COLO668 (cell line): ENCODE results near the gene HCRTR1.
"Not testable (repeated sequence)": the region's sequence is repeated elsewhere in the genome, so short reads cannot be mapped to it uniquely, and the experiment has no call there.

Source experiments
- DNase-seq: peaks from one replicate; lab custom pipeline; 2025; ENCODE audit not compliant: unreplicated experiment; lab: John Stamatoyannopoulos, UW

Gene HCRTR1

GRCh38 chr1:31581821-31582810 is 35.4 kb upstream of the HCRTR1 start:
- DNase-seq: no peak

GRCh38 chr1:31583082-31583994 is 34.2 kb upstream of the HCRTR1 start:
- DNase-seq: no peak

DNA sequence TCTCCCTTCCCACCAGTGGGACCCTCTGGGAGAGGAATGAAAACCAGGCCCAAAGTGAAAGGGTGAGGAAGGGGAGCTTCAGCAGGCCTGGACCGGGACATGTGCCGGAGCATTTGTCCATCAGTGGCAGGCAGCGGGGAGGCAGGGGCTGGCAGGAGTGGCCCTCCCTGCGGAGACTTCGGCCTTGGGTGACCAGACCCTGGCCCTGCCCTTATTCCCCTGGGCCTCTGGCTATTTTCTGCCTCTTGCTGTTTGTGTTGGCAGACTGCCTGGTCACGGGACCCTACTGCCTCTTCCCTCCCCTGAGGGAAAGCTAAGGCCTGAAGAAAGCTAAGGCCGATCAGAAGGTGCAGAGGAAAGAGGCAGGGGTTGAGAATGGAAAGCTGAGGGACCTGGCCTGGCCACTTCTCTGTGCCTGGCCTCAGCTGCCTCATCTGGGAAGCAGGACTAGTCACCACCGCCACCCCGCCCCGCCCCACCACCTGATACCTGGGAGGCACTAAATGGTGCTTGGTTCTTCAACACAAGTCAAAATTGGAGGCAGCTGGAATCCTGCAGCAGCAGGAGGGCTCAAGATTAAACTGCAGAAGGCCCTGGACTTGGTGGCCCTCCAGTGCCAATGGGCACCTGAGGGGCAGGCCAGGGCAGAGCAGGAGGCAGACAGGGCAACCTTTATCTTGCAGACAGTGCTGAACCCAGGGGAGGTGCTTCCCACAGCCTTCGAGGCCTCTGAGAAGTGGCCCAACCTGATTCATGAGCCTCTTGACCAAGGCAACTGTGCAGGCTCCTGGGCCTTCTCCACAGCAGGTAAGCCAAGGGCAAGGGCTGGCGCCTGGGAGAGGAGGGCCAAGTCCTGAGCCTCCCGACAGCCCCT is 33.3 kb upstream of the HCRTR1 start:
- peak; percentile 65 for DNase-seq

GRCh38 chr1:31584869-31585735 is 32.4 kb upstream of the HCRTR1 start:
- no peak for DNase-seq

GRCh38 chr1:31585736-31586365 is 31.6 kb upstream of the HCRTR1 start:
- no peak for DNase-seq

DNA sequence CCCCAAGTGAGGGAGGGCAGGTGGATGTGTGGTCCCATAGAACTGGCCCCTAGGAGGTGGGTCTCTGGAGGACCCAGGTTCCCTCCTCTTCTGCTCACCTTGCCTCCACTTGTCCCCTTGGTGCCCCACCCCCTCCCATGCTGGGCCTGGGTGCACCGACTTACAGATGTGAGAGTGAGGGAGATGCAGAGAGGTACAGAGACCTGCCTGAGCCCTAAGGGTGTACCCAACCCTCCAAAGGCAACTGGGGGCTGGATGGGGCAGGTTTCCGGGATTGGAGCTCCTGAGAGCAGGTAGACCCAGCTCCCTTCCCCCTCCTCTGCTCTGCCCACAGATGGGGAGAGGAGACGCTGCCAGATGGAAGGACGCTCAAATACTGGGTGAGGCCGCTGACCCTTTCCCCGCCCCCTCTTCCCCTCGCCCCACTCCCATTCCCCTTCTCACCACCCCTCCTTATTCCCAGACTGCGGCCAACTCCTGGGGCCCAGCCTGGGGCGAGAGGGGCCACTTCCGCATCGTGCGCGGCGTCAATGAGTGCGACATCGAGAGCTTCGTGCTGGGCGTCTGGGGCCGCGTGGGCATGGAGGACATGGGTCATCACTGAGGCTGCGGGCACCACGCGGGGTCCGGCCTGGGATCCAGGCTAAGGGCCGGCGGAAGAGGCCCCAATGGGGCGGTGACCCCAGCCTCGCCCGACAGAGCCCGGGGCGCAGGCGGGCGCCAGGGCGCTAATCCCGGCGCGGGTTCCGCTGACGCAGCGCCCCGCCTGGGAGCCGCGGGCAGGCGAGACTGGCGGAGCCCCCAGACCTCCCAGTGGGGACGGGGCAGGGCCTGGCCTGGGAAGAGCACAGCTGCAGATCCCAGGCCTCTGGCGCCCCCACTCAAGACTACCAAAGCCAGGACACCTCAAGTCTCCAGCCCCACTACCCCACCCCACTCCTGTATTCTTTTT is 30.8 kb upstream of the HCRTR1 start:
- DNase-seq: no peak

DNA sequence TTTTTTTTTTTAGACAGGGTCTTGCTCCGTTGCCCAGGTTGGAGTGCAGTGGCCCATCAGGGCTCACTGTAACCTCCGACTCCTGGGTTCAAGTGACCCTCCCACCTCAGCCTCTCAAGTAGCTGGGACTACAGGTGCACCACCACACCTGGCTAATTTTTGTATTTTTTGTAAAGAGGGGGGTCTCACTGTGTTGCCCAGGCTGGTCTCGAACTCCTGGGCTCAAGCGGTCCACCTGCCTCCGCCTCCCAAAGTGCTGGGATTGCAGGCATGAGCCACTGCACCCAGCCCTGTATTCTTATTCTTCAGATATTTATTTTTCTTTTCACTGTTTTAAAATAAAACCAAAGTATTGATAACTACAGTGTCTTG is 30.2 kb upstream of the HCRTR1 start:
- DNase-seq: not testable (repeated sequence)

DNA sequence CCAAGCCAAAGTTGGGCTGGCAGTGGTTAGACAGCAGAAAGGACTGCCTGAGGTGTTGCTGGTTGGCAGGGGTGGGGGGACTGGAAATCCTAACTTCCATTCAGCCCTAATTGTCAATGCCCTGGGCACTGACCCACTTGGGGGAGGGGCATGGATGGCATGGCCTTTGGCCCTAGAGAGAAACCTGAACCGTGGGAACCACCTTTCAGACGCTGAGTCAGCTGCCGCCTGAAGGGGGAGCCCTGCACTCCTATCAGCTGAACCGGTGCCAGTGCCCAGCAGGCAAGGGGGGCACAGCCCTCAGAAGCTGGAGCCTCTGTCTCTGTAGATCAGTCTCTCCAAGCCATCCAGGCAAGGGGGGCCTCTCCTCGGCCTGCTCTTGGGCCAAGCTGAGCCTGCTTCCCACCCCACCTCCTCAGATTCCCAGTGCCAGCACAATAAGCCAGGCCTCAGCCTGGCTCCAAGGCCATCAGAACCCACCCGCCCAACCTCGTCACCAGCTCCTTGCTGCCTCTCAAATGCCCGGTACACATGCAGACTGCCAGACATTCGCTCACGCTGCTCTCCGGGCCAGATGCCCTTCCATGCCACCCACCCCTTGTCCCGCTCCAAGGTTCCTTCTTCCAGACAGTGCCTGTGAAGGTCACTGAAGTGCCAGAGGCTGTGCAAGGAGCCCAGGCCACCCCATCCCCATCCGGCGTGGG is 29.6 kb upstream of the HCRTR1 start:
- peak; percentile 83 for DNase-seq

- DNase-seq: peak; percentile 58
Observed at GRCh38 chr1:31588751-31589515, 28.6 kb upstream of the HCRTR1 start.

DNA sequence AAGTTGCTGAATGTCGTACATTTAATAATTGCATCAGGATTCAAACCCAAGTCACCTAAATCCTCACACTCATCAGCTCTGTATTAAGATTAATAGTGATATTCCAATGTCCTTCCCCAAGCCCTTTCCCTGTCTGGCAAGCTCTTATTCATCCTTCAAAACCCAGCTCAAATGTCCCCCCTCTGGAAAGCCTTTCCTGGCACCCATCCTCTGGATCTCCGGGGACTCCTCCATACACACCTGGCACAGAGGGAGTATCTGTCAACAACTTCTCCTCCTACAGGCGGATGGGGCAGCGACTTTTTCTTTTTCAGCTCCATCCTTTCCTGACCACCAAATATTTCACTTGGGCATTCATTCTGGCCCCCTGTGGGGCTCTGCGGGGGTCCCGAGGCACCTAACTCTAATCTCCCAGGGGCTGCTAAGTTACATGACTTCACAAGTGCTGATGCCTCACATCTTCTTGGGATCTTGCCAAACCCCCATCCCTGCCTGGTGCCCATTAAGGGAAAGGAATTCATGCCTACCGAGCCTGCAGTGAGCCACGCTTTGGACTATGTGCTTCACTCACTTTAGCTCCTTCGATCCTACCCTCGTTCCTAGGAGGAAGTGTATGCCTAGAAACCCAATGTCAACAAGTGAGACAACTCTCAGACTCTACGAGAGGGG is 25.9 kb upstream of the HCRTR1 start:
- no peak for DNase-seq

DNA sequence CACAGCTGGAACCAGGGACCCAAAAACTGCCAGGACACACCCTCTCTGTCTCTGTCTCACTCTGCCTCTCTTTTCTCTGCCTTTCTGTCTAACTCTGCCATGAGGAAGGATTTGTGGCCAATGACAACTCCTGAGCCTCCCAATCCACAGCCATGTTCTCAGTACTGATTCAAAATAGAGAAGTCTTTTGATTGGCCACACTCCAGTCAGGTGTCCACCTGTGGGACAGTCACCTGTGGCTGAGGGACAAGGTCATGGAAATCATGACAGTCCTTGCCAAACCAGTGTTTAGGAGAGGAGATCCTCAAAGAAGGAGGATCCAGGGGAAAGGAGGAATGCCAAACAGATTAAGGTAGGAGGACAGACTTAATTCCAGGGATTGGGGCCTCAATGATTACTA is 25.4 kb upstream of the HCRTR1 start:
- no peak for DNase-seq

DNA sequence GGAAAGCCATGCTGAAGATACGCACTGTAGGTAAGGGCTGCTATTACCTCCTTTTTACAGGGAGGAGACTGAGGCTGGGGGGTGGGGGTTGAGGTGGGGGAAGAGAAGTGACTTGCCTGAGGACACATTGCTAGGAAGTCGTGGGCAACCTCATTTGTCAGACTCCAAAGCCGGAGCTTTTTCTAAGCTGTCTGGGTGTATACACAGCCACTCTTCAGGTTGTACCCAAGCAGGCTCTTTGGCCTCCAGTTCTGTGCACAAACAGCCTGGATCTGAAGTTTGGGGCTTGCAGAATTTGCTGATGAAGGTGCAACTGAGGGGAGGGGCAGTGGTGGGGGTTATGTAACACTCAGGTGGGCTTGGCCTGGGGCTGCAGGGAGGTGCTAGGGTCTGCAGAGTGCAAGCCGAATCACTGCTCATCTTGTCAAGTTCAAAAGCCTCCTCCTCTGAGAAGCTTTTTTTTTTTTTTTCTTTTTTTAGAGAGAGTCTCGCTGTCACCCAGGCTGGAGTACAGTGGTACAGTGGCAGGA is 24.3 kb upstream of the HCRTR1 start:
- DNase-seq: no peak

DNA sequence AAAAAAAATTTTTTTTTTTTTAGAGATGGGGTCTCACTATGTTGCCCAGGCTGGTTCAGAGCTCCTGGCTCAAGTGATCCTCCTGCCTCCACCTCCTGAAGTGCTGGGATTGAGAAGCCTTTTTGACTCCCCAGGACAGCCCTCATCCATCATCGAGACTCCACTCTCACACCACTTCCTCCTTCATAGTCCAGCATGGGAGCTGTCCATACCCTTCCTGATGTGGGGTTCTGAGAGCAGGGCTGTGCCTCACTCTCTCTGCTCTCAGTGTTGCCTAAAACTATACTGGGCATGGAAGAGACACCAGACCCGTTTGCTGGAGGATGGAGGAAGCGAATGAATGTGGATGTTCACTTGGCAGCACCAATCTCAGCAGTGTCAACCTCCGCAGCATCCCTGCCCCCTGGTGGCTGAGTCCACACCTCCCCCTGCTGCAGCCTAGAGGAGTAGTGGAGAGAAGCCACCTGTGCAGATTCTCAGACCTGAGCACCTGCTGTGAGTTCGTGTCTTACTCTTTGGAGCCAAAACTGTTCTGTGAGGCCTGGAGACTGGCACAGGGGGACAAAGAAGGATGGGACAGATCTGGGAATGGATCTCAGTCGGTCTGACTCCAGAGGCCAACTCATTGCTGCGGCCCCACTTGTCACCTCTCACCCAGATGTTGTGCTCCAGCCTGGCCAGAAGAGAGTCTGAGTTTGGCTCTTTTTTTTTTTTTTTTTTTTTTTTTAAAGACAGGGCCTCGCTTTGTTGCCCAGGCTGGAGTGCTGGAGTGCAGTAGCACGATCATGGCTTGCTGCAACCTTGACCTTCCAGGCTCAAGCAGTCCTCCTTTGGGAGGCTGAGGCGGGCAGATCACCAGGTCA is 23.5 kb upstream of the HCRTR1 start:
- peak; percentile 91 for DNase-seq

GRCh38 chr1:31595836-31596736 is 21.4 kb upstream of the HCRTR1 start:
- DNase-seq: no peak
